HG02610 (cell line): ENCODE results near the gene SLC44A1.
A peak's percentile ranks its signal among the peaks of the same experiment; 100 is the strongest.

Source experiments
- ATAC-seq: cut with Tn5 transposase; IDR thresholded peaks from one replicate; pipeline ENCODE4 v1.9.1; 2021; ENCODE audit warnings: mild to moderate bottlenecking, moderate library complexity; ENCODE audit not compliant: unreplicated experiment

The SLC44A1 gene

GRCh38 chr9:105297442-105298075, 53.1 kb downstream of the SLC44A1 start:
- no peak for ATAC-seq

GRCh38 chr9:105299190-105299854, 54.9 kb downstream of the SLC44A1 start:
- peak; percentile 58 for ATAC-seq

- ATAC-seq: no peak
Measured at GRCh38 chr9:105302728-105303127, 58.3 kb downstream of the SLC44A1 start.

- no peak for ATAC-seq
Measured at GRCh38 chr9:105305856-105306255, 61.4 kb downstream of the SLC44A1 start.

GRCh38 chr9:105306351-105307140, 62.1 kb downstream of the SLC44A1 start:
- ATAC-seq: peak; percentile 60

GRCh38 chr9:105307591-105308130, 63.2 kb downstream of the SLC44A1 start:
- ATAC-seq: no peak

GRCh38 chr9:105308461-105309341, 64.2 kb downstream of the SLC44A1 start:
- peak; percentile 30 for ATAC-seq

- ATAC-seq: no peak
Measured at GRCh38 chr9:105309531-105309931, 65.1 kb downstream of the SLC44A1 start.

GRCh38 chr9:105311306-105311705, 66.9 kb downstream of the SLC44A1 start:
- ATAC-seq: no peak

- no peak for ATAC-seq
Measured at GRCh38 chr9:105313238-105313637, 68.8 kb downstream of the SLC44A1 start.

- no peak for ATAC-seq
Measured at GRCh38 chr9:105316703-105317102, 72.3 kb downstream of the SLC44A1 start.

- ATAC-seq: no peak
Measured at GRCh38 chr9:105318729-105319191, 74.3 kb downstream of the SLC44A1 start.

GRCh38 chr9:105319202-105319813, 74.9 kb downstream of the SLC44A1 start:
- no peak for ATAC-seq

GRCh38 chr9:105320568-105320967, 76.1 kb downstream of the SLC44A1 start:
- peak; percentile 48 for ATAC-seq

GRCh38 chr9:105328296-105328695, 83.8 kb downstream of the SLC44A1 start:
- ATAC-seq: no peak

GRCh38 chr9:105328872-105329718, 84.6 kb downstream of the SLC44A1 start:
- ATAC-seq: no peak

GRCh38 chr9:105329719-105330062, 85.2 kb downstream of the SLC44A1 start:
- no peak for ATAC-seq

GRCh38 chr9:105330201-105330600, 85.8 kb downstream of the SLC44A1 start:
- no peak for ATAC-seq

- no peak for ATAC-seq
Measured at GRCh38 chr9:105330755-105331154, 86.3 kb downstream of the SLC44A1 start.
